Common myeloid progenitor, CD34-positive (primary cell): Measurements from ENCODE around the gene ANKMY1.

Experiments used
- CTCF ChIA-PET: fragments of 350-600 bp; sonication (Branson Sonifier 250); formaldehyde crosslinking; loops from one replicate; lab custom pipeline; 2021; ENCODE audit warnings: antibody characterized with exemption; lab: Charles Lee
- POLR2A ChIA-PET: fragments of 350-600 bp; sonication (Branson Sonifier 250); formaldehyde crosslinking; loops from one replicate; lab custom pipeline; 2021; ENCODE audit warnings: antibody characterized with exemption; lab: Charles Lee
- DNase-seq, 3 donors: peaks; one replicate each; pipeline versions ENCODE4 v3.0.0 to v3.0.0-alpha.2; 2013
- H3K27ac ChIP-seq, 2 experiments: 1 replicate in 1 of 2; 2 replicates in 1 of 2; pipeline ENCODE4 v1.7.0; 2013; ENCODE audit warnings: inconsistent platforms in 2 of 2, low read length in 2 of 2, mild to moderate bottlenecking in 2 of 2, low read depth in 1 of 2, moderate library complexity in 1 of 2; ENCODE audit not compliant: severe bottlenecking in 2 of 2, insufficient read depth in 1 of 2, poor library complexity in 1 of 2
- H3K27me3 ChIP-seq, 5 experiments: replicated peaks in 2 of 5; 1 replicate in 3 of 5; 2 replicates in 2 of 5; pipeline versions ENCODE4 v1.6.1 to v1.7.0; 2013; ENCODE audit warnings: low read length in 4 of 5, mild to moderate bottlenecking in 2 of 5, moderate library complexity in 2 of 5, inconsistent platforms in 1 of 5; ENCODE audit not compliant: insufficient read depth in 5 of 5, control insufficient read depth in 4 of 5
- H3K36me3 ChIP-seq, 4 experiments: 1 replicate in 2 of 4; 2 replicates in 2 of 4; pipeline versions ENCODE4 v1.6.1 to v1.7.0; 2013; ENCODE audit warnings: low read length in 3 of 4, control low read depth in 1 of 4, mild to moderate bottlenecking in 1 of 4; ENCODE audit not compliant: control insufficient read depth in 4 of 4, insufficient read depth in 4 of 4
- H3K4me1 ChIP-seq, 4 experiments: 1 replicate in 3 of 4; 2 replicates in 1 of 4; pipeline versions ENCODE4 v1.6.1 to v1.7.1; 2013; ENCODE audit warnings: low read length in 3 of 4, mild to moderate bottlenecking in 3 of 4, control low read depth in 1 of 4, inconsistent platforms in 1 of 4, moderate library complexity in 1 of 4; ENCODE audit not compliant: control insufficient read depth in 4 of 4, insufficient read depth in 4 of 4; ENCODE audit errors: control extremely low read depth in 1 of 4
- H3K4me3 ChIP-seq, 7 experiments: 1 replicate in 4 of 7; 2 replicates in 3 of 7; pipeline versions ENCODE4 v1.5.1 to v1.7.0; 2013; ENCODE audit warnings: mild to moderate bottlenecking in 7 of 7, low read length in 6 of 7, moderate library complexity in 6 of 7, inconsistent platforms in 2 of 7, low read depth in 2 of 7, control low read depth in 1 of 7; ENCODE audit not compliant: insufficient read depth in 4 of 7, control insufficient read depth in 1 of 7; ENCODE audit errors: extremely low read depth in 1 of 7
- H3K9me3 ChIP-seq, 5 experiments: 1 replicate in 4 of 5; 2 replicates in 1 of 5; pipeline versions ENCODE4 v1.6.1 to v1.7.1; 2013; ENCODE audit warnings: low read length in 4 of 5, mild to moderate bottlenecking in 2 of 5, inconsistent platforms in 1 of 5, low read depth in 1 of 5, moderate library complexity in 1 of 5; ENCODE audit not compliant: control insufficient read depth in 4 of 5, insufficient read depth in 2 of 5; ENCODE audit errors: control extremely low read depth in 1 of 5
- WGBS: methylation state at CpG from one replicate; pipeline ENCODE4 v1.1.5; 2013; ENCODE audit not compliant: insufficient coverage; 5-methylcytosine and 5-hydroxymethylcytosine counted together

Gene ANKMY1

GRCh38 chr2:240585681-240586197, 28.0 kb upstream of the ANKMY1 start:
- ChIA-PET CTCF (interaction anchor here (0.7 to 4.0 kb wide), 10 partner anchors 9 to 255 kb away, joined by 3 to 20 read pairs (median 3); partner anchors contain the start of gene ANKMY1), POLR2A (interaction anchor here (0.6 to 3.6 kb wide), 6 partner anchors 14 to 40 kb away, joined by 3 to 39 read pairs (median 4); partner anchors contain the start of genes DUSP28, GPR35 and RNPEPL1)
- no peak for DNase-seq
- H3K9me3 ChIP-seq = peaks cover 0 to 4% (median 0%) of the 10 kb centered on the region in 5 experiments
- 9% methylated on average over 12 of the region's 20 CpGs for WGBS
- H3K36me3 ChIP-seq = peaks cover 5 to 19% (median 15%) of the 10 kb centered on the region in 4 experiments
- peak overlapping the region; percentile 43 to 97 (median 90) for H3K4me3 ChIP-seq
- H3K4me1 ChIP-seq = peaks cover 2 to 34% (median 32%) of the 10 kb centered on the region in 4 experiments
- H3K27ac ChIP-seq = peak overlapping the region; percentile 58 to 84
- H3K27me3 ChIP-seq = no peaks in the 10 kb centered on the region

- peak overlapping the region in 5 of 7 experiments; percentile 86 to 97 (median 91) for H3K4me3 ChIP-seq
- POLR2A ChIA-PET = interaction anchor here (1.6 to 3.6 kb wide), 2 partner anchors 18 to 24 kb away, joined by 16 to 39 read pairs; partner anchors contain the start of genes DUSP28 and RNPEPL1
- DNase-seq = no peak
Observed at GRCh38 chr2:240585101-240585500, 27.3 kb upstream of the ANKMY1 start.

GRCh38 chr2:240584486-240585031, 26.8 kb upstream of the ANKMY1 start:
- CTCF ChIA-PET = interaction anchor here (1.1 to 4.0 kb wide), 3 partner anchors 9 to 71 kb away, joined by 3 to 20 read pairs (median 6); no protein-coding TSS in a partner anchor
- no peaks in the 10 kb centered on the region for H3K27me3 ChIP-seq
- peak overlapping the region in 1 of 7 experiments; percentile 97 for H3K4me3 ChIP-seq
- peaks cover 0 to 10% (median 5%) of the 10 kb centered on the region in 4 experiments for H3K36me3 ChIP-seq
- POLR2A ChIA-PET = interaction anchor here (0.7 kb wide), 1 partner anchor 18 kb away, joined by 3 read pairs; no protein-coding TSS in a partner anchor
- 95% methylated on average over 2 of the region's 4 CpGs for WGBS
- H3K9me3 ChIP-seq = peaks cover 0 to 4% (median 0%) of the 10 kb centered on the region in 5 experiments
- H3K4me1 ChIP-seq = peaks cover 2 to 38% (median 34%) of the 10 kb centered on the region in 4 experiments
- peak in 2 of 3 donors; percentile 58 to 73 for DNase-seq
- H3K27ac ChIP-seq = peak overlapping the region in 1 of 2 experiments; percentile 40

More at GRCh38 chr2:240585101-240585500, 27.3 kb upstream of the ANKMY1 start:
- Histone ChIP-seq H3K9me3 (peaks cover 0 to 4% (median 0%) of the 10 kb centered on the region in 5 experiments), H3K27ac (peak overlapping the region in 1 of 2 experiments; percentile 84), H3K36me3 (peaks cover 5 to 14% (median 10%) of the 10 kb centered on the region in 4 experiments), H3K27me3 (no peaks in the 10 kb centered on the region), H3K4me1 (peaks cover 2 to 34% (median 32%) of the 10 kb centered on the region in 4 experiments)
- CTCF ChIA-PET = interaction anchor here (1.0 to 4.0 kb wide), 7 partner anchors 9 to 71 kb away, joined by 3 to 20 read pairs (median 6); no protein-coding TSS in a partner anchor
- WGBS = 88% methylated on average over 6 of the region's 6 CpGs

GRCh38 chr2:240583774-240584173, 26.0 kb upstream of the ANKMY1 start:
- CTCF ChIA-PET = interaction anchor here (2.7 to 4.0 kb wide), 2 partner anchors 8 to 17 kb away, joined by 13 to 20 read pairs; no protein-coding TSS in a partner anchor
- WGBS = 100% methylated on average over 2 of the region's 4 CpGs
- DNase-seq = no peak
- H3K4me3 ChIP-seq = no peak overlapping the region
- H3K27me3 ChIP-seq = no peaks in the 10 kb centered on the region
- H3K9me3 ChIP-seq = peaks cover 0 to 4% (median 0%) of the 10 kb centered on the region in 5 experiments
- peaks cover 2 to 38% (median 36%) of the 10 kb centered on the region in 4 experiments for H3K4me1 ChIP-seq
- POLR2A ChIA-PET = interaction anchor here (0.7 kb wide), 1 partner anchor 18 kb away, joined by 3 read pairs; no protein-coding TSS in a partner anchor
- H3K36me3 ChIP-seq = peaks cover 0 to 7% (median 4%) of the 10 kb centered on the region in 4 experiments
- no peak overlapping the region for H3K27ac ChIP-seq

- ChIA-PET CTCF (interaction anchor here (1.2 to 2.7 kb wide), 3 partner anchors 9 to 43 kb away, joined by 3 to 13 read pairs (median 3); partner anchors contain the start of gene GPR35), POLR2A (no interaction called here)
- Histone ChIP-seq H3K9me3 (peaks cover 0 to 4% (median 0%) of the 10 kb centered on the region in 5 experiments), H3K36me3 (peaks cover 0 to 14% (median 12%) of the 10 kb centered on the region in 4 experiments), H3K27ac (no peak overlapping the region), H3K27me3 (no peaks in the 10 kb centered on the region), H3K4me1 (peaks cover 2 to 31% (median 29%) of the 10 kb centered on the region in 4 experiments), H3K4me3 (no peak overlapping the region)
- no peak for DNase-seq
- WGBS = 100% methylated on average over 3 of the region's 3 CpGs
Observed at GRCh38 chr2:240582781-240583180, 25.0 kb upstream of the ANKMY1 start.

GRCh38 chr2:240581811-240582210, 24.0 kb upstream of the ANKMY1 start:
- H3K36me3 ChIP-seq = peaks cover 0 to 24% (median 18%) of the 10 kb centered on the region in 4 experiments
- WGBS = 100% methylated on average over 3 of the region's 5 CpGs
- H3K9me3 ChIP-seq = peaks cover 0 to 4% (median 0%) of the 10 kb centered on the region in 5 experiments
- peaks cover 0 to 23% (median 19%) of the 10 kb centered on the region in 4 experiments for H3K4me1 ChIP-seq
- H3K4me3 ChIP-seq = no peak overlapping the region
- POLR2A ChIA-PET = no interaction called here
- H3K27ac ChIP-seq = no peak overlapping the region
- no peaks in the 10 kb centered on the region for H3K27me3 ChIP-seq
- CTCF ChIA-PET = interaction anchor here (1.0 to 2.7 kb wide), 3 partner anchors 8 to 15 kb away, joined by 3 to 13 read pairs (median 4); no protein-coding TSS in a partner anchor
- DNase-seq = no peak
